Fibroblast of pulmonary artery (primary cell): Measurements from ENCODE around the gene CGNL1.
A peak's percentile ranks its signal among the peaks of the same experiment; 100 is the strongest.

Source experiments
- DNase-seq: peaks from one replicate; pipeline ENCODE4 v3.0.0-alpha.2; 2010; ENCODE audit warnings: low read depth
- H3K4me3 ChIP-seq: replicated peaks from 2 replicates; pipeline ENCODE4 v1.5.1; 2011; ENCODE audit warnings: low read depth, mild to moderate bottlenecking, control low read depth, low read length, moderate library complexity
- TF ChIP-seq, protein P1 (sequence below): IDR thresholded peaks from 2 replicates; pipeline ENCODE4 v1.5.1; 2011; ENCODE audit warnings: mild to moderate bottlenecking, control low read depth, low read length, inconsistent platforms; ENCODE audit errors: missing control alignments

Gene CGNL1

DNA sequence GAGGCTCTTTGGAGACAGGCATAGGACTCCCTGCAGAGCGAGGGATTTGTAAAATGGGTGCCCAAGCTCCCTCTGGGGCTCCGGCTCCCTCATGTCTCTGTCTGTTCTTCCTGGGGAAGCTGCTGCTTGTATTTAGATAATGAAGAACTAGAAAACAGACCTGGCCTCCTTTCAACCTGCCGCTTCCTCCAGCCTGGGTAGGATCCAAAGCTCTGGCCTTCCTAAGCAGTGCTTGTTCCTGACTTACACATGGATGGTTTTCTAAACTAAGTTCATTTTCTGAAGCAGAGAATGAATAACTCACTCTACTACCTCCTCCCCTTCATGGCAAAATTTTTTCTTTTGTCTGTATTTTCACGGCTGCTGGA lies 178.5 kb downstream of the CGNL1 start:
- TF ChIP-seq, protein P1, sequence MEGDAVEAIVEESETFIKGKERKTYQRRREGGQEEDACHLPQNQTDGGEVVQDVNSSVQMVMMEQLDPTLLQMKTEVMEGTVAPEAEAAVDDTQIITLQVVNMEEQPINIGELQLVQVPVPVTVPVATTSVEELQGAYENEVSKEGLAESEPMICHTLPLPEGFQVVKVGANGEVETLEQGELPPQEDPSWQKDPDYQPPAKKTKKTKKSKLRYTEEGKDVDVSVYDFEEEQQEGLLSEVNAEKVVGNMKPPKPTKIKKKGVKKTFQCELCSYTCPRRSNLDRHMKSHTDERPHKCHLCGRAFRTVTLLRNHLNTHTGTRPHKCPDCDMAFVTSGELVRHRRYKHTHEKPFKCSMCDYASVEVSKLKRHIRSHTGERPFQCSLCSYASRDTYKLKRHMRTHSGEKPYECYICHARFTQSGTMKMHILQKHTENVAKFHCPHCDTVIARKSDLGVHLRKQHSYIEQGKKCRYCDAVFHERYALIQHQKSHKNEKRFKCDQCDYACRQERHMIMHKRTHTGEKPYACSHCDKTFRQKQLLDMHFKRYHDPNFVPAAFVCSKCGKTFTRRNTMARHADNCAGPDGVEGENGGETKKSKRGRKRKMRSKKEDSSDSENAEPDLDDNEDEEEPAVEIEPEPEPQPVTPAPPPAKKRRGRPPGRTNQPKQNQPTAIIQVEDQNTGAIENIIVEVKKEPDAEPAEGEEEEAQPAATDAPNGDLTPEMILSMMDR: no peak
- no peak for DNase-seq
- no peak overlapping the region for H3K4me3 ChIP-seq

DNA sequence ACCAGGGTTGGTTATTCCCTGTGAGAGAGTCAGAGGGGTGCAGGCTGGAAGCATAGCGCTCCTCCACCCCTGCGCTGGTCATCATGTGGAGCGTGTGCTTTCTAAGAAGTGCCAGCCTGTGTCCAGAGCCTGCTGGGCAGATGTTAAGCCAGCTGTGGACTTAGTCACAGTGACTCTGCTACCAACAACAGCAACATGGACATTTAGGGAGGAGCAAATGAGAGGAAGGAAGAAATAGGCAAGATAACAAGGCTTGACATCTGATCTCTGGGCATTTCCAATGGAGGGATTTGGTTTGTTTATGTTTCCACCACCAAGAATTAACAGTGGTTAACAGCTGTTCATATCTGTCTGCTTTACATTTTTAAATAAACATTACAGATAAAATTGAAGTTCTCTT lies 179.0 kb downstream of the CGNL1 start:
- peak; percentile 17 for DNase-seq
- TF ChIP-seq, protein P1: no peak
- H3K4me3 ChIP-seq: no peak overlapping the region

DNA sequence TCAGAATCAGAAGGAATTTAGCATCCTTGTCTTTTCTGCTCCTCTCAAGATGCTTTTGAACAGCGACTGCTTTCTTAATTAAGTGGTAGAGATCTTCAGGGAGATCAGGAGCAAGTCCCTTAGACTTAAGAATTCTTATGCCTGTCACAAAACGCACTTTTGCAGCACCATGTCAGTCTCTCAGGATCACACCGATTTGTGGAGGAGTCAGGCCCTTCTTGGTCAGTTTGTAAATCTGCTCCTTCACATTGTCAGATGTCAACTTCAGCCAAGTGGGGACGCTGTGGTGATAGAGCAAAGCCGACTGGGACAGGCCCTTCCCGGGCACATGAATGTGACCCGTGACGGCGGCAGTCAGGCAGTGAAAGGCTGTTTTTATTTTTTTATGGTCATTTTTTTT lies 179.7 kb downstream of the CGNL1 start:
- DNase-seq: no peak
- H3K4me3 ChIP-seq: no peak overlapping the region
- TF ChIP-seq, protein P1: no peak

DNA sequence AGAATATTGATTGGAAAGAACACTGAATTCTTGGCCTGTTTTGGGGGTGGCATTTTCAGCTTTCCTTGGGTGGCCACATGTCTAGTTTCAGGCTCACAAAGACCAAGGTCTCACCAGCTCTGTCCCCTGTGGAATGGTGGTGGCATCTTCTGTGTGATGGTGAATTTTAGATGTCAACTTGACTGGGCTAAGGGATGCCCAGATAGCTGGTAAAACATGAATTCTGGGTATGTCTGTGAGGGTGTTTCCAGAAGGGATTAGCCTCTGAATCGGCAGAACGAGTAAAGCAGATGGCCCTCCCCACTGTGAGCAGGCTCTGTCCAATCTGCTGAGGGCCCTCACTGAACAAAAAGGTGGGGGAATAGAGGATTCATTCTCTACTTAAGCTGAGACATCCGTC lies 181.0 kb downstream of the CGNL1 start:
- TF ChIP-seq, protein P1: no peak
- H3K4me3 ChIP-seq: no peak overlapping the region
- no peak for DNase-seq

DNA sequence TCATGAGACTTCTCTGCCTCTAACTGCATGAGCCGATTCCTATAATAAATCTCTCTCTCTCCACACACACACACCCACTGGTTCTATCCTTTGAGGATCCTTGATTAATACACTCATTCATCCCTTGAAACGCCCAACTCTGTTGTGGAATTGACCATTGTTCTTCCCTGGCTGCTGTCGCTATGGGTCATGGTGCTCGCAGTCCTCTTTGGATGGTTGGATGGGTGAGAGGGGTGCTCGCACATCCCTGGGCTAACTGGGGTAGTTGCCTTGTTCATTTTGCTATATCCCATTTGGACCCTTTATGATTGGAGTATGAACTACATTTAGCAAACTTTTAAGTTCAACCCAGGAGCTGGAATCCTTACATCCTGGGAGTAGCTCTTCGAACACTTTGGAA lies 181.5 kb downstream of the CGNL1 start:
- no peak overlapping the region for H3K4me3 ChIP-seq
- TF ChIP-seq, protein P1: no peak
- DNase-seq: no peak

DNA sequence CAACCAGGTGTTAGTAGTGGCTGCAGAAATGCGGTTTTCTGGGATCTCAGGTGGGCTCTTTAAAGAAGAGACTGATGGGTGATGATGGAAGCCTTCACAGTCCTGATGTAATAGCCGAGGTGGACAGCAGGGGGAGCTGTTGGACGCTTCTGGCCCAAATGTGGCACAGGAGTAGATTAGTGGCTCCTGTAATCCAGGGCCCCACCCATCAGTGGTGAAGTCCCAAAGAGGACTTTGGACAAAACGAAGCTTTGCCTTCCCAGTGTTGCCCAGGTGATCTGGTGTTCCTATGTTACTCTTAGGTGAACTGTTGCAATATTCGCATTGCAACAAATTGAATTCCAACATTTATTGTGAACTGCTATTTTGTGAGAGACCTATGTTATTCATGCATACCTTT lies 183.6 kb downstream of the CGNL1 start:
- peak; percentile 57 for DNase-seq

More for the DNA sequence above, 183.6 kb downstream of the CGNL1 start:
- no peak overlapping the region for H3K4me3 ChIP-seq
- TF ChIP-seq, protein P1: peak; percentile 93
